Right lobe of liver (tissue), 4 donors: ENCODE results near the gene SCN8A.

ENCODE experiments used
- POLR2A ChIP-seq: fragments of 450-650 bp; IDR thresholded peaks from one replicate; pipeline ENCODE4 v1.6.1; 2017; ENCODE audit warnings: antibody characterized with exemption, mild to moderate bottlenecking
- TF ChIP-seq, protein P1 (sequence below), 4 donors: fragments of 200-600 bp in 3 of 4; fragments of 450-650 bp in 1 of 4; IDR thresholded peaks; one replicate each; pipeline versions ENCODE4 v1.5.1 to v1.8.0; 2016 to 2022; ENCODE audit warnings: antibody characterized with exemption in 4 of 4, mild to moderate bottlenecking in 2 of 4
- donor health status: DM: no; HTN: no; CAD: no.
- donor health status: DM: no; HTN: no; CAD: no.
- donor health status: DM: no; HTN: yes; CAD: no.

DNA sequence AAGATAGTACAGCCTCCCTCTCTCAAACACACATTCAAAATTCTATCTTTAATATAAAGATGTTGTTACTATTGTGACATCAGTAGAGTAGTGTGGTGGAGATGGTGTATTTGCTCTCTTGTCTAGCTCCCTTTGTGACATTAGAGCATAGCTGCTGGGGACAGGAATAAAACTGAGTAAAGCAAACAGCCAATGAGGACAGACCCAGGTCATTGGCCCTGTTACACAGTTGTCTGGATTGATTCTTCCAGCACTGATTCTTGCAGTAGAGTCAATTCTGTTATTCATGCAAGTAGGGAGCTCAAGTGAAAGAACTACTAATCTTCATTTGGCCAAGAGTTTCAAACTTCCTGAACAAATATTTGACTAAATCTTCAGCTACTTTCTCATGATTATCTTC, 72.4 kb downstream of the SCN8A start:
- TF ChIP-seq POLR2A, result peak; percentile 55
- TF ChIP-seq, protein P1, sequence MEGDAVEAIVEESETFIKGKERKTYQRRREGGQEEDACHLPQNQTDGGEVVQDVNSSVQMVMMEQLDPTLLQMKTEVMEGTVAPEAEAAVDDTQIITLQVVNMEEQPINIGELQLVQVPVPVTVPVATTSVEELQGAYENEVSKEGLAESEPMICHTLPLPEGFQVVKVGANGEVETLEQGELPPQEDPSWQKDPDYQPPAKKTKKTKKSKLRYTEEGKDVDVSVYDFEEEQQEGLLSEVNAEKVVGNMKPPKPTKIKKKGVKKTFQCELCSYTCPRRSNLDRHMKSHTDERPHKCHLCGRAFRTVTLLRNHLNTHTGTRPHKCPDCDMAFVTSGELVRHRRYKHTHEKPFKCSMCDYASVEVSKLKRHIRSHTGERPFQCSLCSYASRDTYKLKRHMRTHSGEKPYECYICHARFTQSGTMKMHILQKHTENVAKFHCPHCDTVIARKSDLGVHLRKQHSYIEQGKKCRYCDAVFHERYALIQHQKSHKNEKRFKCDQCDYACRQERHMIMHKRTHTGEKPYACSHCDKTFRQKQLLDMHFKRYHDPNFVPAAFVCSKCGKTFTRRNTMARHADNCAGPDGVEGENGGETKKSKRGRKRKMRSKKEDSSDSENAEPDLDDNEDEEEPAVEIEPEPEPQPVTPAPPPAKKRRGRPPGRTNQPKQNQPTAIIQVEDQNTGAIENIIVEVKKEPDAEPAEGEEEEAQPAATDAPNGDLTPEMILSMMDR (IDR thresholded peaks at IDR 0.05), result no peak
